ENCODE measurements around the gene KIF22. TPM values are rescaled to one million over a fixed set of nuclear protein-coding genes. Genes with fewer than 3 reads are reported as not detected.

The KIF22 gene
- total RNA-seq, 2 experiments from 2014 or later = 160 to 165 TPM

GRCh38 chr16:29805232-29806098 lies 14.9 kb downstream of the KIF22 start:
- H3K27me3 Mint-ChIP-seq = no peaks in the 10 kb centered on the region
- DNase-seq (peak; percentile 99), ATAC-seq (peak; percentile 74)
- ChIA-PET POLR2A (interaction anchor here (0.9 to 9.5 kb wide), 7 partner anchors 9 to 104 kb away, joined by 3 to 167 read pairs (median 23); partner anchors contain the start of genes KIF22, MVP and PAGR1), CTCF (interaction anchor here (1.4 to 2.1 kb wide), 4 partner anchors 15 to 107 kb away, joined by 5 to 13 read pairs (median 12); partner anchors contain the start of gene KIF22)
- peak overlapping the region; percentile 96 for H3K27ac Mint-ChIP-seq
- no peak for TF ChIP-seq CTCF (IDR thresholded peaks at IDR 0.05)
- intact Hi-C loops (cut with micrococcal nuclease) = no loop called here
- H3K4me3 Mint-ChIP-seq = peak overlapping the region; percentile 90
- peaks cover 69% of the 10 kb centered on the region for H3K36me3 Mint-ChIP-seq (ENCODE audit: low read depth)
- peaks cover 26% of the 10 kb centered on the region for H3K4me1 Mint-ChIP-seq (ENCODE audit: low read depth)
- H3K9me3 Mint-ChIP-seq = no peaks in the 10 kb centered on the region

DNA sequence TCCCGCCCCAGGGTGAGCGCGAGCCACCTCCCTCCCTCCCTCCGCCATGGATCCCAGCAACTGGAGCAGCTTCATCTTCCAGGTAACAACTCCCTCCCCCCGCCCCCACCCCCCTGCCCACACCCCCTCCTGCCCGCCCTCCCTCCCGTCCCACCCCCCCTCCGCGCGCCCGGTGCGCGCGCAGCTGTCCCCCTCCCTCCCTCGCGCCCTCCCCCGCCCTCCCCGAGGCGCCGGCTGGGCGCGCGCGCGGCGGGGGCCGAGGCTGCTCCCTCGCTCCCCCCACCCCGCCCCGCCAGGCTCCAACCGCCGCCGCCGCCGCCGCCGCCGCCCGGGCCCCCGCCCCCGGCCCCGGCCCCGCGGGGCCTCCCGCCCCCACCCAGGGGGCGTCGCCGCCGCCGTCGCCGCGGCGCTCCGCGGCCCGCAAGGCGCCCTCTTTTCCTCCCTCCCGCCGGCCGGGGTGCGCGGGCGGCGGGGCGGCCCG lies 15.6 kb downstream of the KIF22 start, which contains the start of gene MAZ:
Gene MAZ (plus strand): TSS at position 431 of the 481 bp plus-strand sequence. CDS start 173 bp downstream, outside the sequence.
- DNase-seq = no peak
- peaks cover 70% of the 10 kb centered on the region for H3K36me3 Mint-ChIP-seq (ENCODE audit: low read depth)
- H3K9me3 Mint-ChIP-seq = no peaks in the 10 kb centered on the region
- peak within 1 kb of the TSS; percentile 90 for H3K4me3 Mint-ChIP-seq
- no peak for TF ChIP-seq CTCF (IDR thresholded peaks at IDR 0.05)
- intact Hi-C loops (cut with micrococcal nuclease) = no loop called here
- POLR2A ChIA-PET = interaction anchor here (0.6 to 9.5 kb wide), 8 partner anchors 14 to 1252 kb away, joined by 3 to 167 read pairs (median 12); partner anchors contain the start of genes HIRIP3, INO80E, KIF22 and MVP
- peak within 1 kb of the TSS; percentile 96 for H3K27ac Mint-ChIP-seq
- peaks cover 33% of the 10 kb centered on the region for H3K4me1 Mint-ChIP-seq (ENCODE audit: low read depth)
- CTCF ChIA-PET = interaction anchor here (3.0 kb wide), 1 partner anchor 42 kb away, joined by 27 read pairs; no protein-coding TSS in a partner anchor
- peak; percentile 1 for ATAC-seq
- H3K27me3 Mint-ChIP-seq = no peaks in the 10 kb centered on the region

DNA sequence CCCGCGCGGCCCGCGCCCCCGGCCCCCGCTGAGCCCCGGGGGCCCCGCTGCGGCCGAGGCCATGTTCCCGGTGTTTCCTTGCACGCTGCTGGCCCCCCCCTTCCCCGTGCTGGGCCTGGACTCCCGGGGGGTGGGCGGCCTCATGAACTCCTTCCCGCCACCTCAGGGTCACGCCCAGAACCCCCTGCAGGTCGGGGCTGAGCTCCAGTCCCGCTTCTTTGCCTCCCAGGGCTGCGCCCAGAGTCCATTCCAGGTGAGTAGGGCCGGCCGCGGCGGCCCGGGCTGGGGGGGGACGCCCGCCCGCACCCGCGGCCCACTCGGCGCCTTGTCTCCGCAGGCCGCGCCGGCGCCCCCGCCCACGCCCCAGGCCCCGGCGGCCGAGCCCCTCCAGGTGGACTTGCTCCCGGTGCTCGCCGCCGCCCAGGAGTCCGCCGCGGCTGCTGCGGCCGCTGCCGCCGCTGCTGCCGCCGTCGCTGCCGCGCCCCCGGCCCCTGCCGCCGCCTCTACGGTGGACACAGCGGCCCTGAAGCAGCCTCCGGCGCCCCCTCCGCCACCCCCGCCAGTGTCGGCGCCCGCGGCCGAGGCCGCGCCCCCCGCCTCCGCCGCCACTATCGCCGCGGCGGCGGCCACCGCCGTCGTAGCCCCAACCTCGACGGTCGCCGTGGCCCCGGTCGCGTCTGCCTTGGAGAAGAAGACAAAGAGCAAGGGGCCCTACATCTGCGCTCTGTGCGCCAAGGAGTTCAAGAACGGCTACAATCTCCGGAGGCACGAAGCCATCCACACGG lies 16.3 kb downstream of the KIF22 start:
- peak overlapping the region; percentile 90 for H3K4me3 Mint-ChIP-seq
- intact Hi-C loops (cut with micrococcal nuclease) = no loop called here
- TF ChIP-seq CTCF (IDR thresholded peaks at IDR 0.05) = no peak
- CTCF ChIA-PET = interaction anchor here (1.1 to 3.0 kb wide), 9 partner anchors 12 to 106 kb away, joined by 3 to 63 read pairs (median 9); partner anchors contain the start of genes KIF22, MVP and PAGR1
- POLR2A ChIA-PET = interaction anchor here (0.6 to 9.5 kb wide), 13 partner anchors 15 to 1253 kb away, joined by 3 to 167 read pairs (median 6); partner anchors contain the start of genes ALDOA, HIRIP3, INO80E and KIF22
- H3K9me3 Mint-ChIP-seq = no peaks in the 10 kb centered on the region
- peaks cover 64% of the 10 kb centered on the region for H3K36me3 Mint-ChIP-seq (ENCODE audit: low read depth)
- DNase-seq = peak; percentile 80
- H3K27ac Mint-ChIP-seq = peak overlapping the region; percentile 96
- peaks cover 40% of the 10 kb centered on the region for H3K4me1 Mint-ChIP-seq (ENCODE audit: low read depth)
- no peak for ATAC-seq
- no peaks in the 10 kb centered on the region for H3K27me3 Mint-ChIP-seq

DNA sequence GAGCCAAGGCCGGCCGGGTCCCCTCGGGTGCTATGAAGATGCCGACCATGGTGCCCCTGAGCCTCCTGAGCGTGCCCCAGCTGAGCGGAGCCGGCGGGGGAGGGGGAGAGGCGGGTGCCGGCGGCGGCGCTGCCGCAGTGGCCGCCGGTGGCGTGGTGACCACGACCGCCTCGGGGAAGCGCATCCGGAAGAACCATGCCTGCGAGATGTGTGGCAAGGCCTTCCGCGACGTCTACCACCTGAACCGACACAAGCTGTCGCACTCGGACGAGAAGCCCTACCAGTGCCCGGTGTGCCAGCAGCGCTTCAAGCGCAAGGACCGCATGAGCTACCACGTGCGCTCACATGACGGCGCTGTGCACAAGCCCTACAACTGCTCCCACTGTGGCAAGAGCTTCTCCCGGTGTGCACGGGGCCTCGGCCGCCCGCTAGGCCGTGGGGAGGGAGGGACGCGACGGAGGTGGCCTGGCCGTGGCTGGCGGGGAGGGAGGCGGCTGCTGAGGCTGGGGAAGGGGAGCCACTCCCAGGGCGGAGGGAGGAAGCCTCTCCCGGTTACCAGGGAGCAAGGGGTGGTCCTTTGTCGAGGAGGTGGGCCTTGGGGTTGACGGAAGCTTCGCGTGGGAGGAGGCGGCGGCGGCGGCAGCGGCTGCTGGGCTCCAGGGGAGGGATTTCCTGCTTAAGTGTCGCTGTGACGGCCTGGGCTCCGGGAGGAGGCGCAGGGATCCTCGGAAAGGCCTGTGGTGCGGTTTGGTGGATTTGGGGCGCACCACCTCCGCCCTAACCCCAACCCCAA lies 17.1 kb downstream of the KIF22 start:
- POLR2A ChIA-PET = interaction anchor here (0.6 to 9.5 kb wide), 22 partner anchors 10 to 928 kb away, joined by 3 to 167 read pairs (median 4); partner anchors contain the start of genes ALDOA, HIRIP3, INO80E and KIF22
- Mint-ChIP-seq H3K4me3 (peak overlapping the region; percentile 90), H3K36me3 (ENCODE audit: low read depth) (peaks cover 59% of the 10 kb centered on the region), H3K9me3 (no peaks in the 10 kb centered on the region), H3K4me1 (ENCODE audit: low read depth) (peaks cover 45% of the 10 kb centered on the region), H3K27ac (peak overlapping the region; percentile 96), H3K27me3 (no peaks in the 10 kb centered on the region)
- CTCF ChIA-PET = interaction anchor here (0.7 to 3.0 kb wide), 13 partner anchors 12 to 119 kb away, joined by 3 to 63 read pairs (median 7); partner anchors contain the start of genes KIF22, MVP and PAGR1
- DNase-seq (peak; percentile 94), ATAC-seq (peak; percentile 15)
- intact Hi-C loops (cut with micrococcal nuclease) = no loop called here
- no peak for TF ChIP-seq CTCF (IDR thresholded peaks at IDR 0.05)

Measured in activated CD8-positive, alpha-beta T cell treated with anti-CD3 and anti-CD28 coated beads for 36 hours (primary cell).